ENCODE measurements around the gene TXNRD1. TPM values are rescaled to one million over a fixed set of nuclear protein-coding genes. Genes with fewer than 3 reads are reported as not detected.

Gene TXNRD1
- total and polyA plus RNA-seq, 4 donors, result 97.7 to 140 (median 117) TPM

GRCh38 chr12:104351057-104351983 lies 135.7 kb downstream of the TXNRD1 start:
- H3K36me3 ChIP-seq (ENCODE audit: control insufficient read depth in 1 of 2, insufficient read depth in 2 of 2, low read length in 1 of 2), result peaks cover 0 to 19% of the 10 kb centered on the region in 2 donors
- no peak overlapping the region for H3K4me3 ChIP-seq (ENCODE audit: low read length in 2 of 2)
- H3K9me3 ChIP-seq (ENCODE audit: control insufficient read depth, low read length), result no peaks in the 10 kb centered on the region
- DNase-seq (no peak), ATAC-seq (ENCODE audit: low FRiP score) (no peak)
- no peaks in the 10 kb centered on the region for H3K27me3 ChIP-seq (ENCODE audit: control insufficient read depth in 1 of 2, insufficient read depth in 2 of 2, low read length in 1 of 2)
- intact Hi-C loops (cut with DNase I), result no loop called here
- peak overlapping the region in 1 of 2 donors; percentile 63 for H3K27ac ChIP-seq (ENCODE audit: low read depth in 1 of 2, low read length in 2 of 2)
- H3K4me1 ChIP-seq (ENCODE audit: control insufficient read depth in 1 of 2, insufficient read depth in 2 of 2, low read length in 2 of 2), result peaks cover 0 to 7% of the 10 kb centered on the region in 2 donors
- 97 to 99% methylated on average over 4 of the region's 4 CpGs for WGBS, 2 donors

- whole genome bisulfite sequencing, 2 donors, result 82 to 90% methylated on average over 3 of the region's 3 CpGs
- Histone ChIP-seq H3K27ac (ENCODE audit: low read depth in 1 of 2, low read length in 2 of 2) (peak overlapping the region in 1 of 2 donors; percentile 63), H3K36me3 (ENCODE audit: control insufficient read depth in 1 of 2, insufficient read depth in 2 of 2, low read length in 1 of 2) (peaks cover 0 to 19% of the 10 kb centered on the region in 2 donors), H3K4me3 (ENCODE audit: low read length in 2 of 2) (no peak overlapping the region), H3K9me3 (ENCODE audit: control insufficient read depth, low read length) (no peaks in the 10 kb centered on the region), H3K4me1 (ENCODE audit: control insufficient read depth in 1 of 2, insufficient read depth in 2 of 2, low read length in 2 of 2) (peaks cover 0 to 7% of the 10 kb centered on the region in 2 donors), H3K27me3 (ENCODE audit: control insufficient read depth in 1 of 2, insufficient read depth in 2 of 2, low read length in 1 of 2) (no peaks in the 10 kb centered on the region)
- intact Hi-C loops (cut with DNase I), result no loop called here
- DNase-seq (no peak), ATAC-seq (ENCODE audit: low FRiP score) (peak; percentile 63)
These were observed 136.6 kb downstream of the TXNRD1 start for GRCh38 chr12:104352106-104352713.

DNA sequence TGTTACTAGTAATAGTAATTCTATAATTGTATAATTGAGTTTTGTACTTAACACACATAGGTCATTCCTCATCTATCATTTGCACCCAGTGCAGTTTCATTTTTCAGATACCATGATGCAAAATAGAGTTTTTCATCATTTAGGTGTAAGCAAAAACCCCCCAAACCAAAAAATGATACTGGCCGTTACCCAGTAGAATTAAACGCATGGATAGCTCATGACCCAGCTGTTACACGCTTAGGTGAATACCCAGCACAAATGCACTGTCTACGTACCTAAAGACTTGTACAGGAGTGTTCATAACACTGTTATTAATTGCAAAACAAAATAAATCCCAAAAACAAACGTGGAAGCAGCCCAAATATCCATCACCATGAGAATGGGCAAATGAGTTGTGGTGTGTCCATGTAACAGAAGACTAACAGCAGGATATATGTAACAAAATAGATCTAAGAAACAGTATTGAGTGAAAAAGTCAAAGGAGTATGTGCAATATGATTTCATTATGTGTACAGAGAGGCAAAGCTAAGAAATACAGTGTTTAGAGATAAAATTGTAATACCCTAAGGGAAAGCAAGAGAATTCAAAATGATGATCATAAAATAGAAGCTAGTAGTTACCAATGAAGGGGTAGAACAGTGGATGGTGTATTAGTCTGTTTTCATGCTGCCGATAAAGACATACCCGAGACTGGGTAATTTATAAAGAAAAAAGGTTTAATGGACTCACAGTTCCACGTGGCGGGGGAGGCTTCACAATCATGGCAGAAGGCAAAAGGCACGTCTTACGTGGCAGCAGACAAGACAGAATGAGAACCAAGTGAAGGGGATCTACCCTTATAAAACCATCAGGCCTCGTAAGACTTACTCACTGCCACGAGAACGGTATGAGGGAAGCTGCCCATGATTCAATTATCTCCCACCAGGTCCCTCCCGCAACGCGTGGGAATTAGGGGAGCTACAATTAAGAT lies 137.7 kb downstream of the TXNRD1 start:
- Histone ChIP-seq H3K27me3 (ENCODE audit: control insufficient read depth in 1 of 2, insufficient read depth in 2 of 2, low read length in 1 of 2) (no peaks in the 10 kb centered on the region), H3K27ac (ENCODE audit: low read depth in 1 of 2, low read length in 2 of 2) (peak overlapping the region in 1 of 2 donors; percentile 19), H3K4me3 (ENCODE audit: low read length in 2 of 2) (no peak overlapping the region), H3K9me3 (ENCODE audit: control insufficient read depth, low read length) (no peaks in the 10 kb centered on the region), H3K4me1 (ENCODE audit: control insufficient read depth in 1 of 2, insufficient read depth in 2 of 2, low read length in 2 of 2) (peaks cover 0 to 7% of the 10 kb centered on the region in 2 donors), H3K36me3 (ENCODE audit: control insufficient read depth in 1 of 2, insufficient read depth in 2 of 2, low read length in 1 of 2) (peaks cover 0 to 17% of the 10 kb centered on the region in 2 donors)
- DNase-seq, result no peak
- intact Hi-C loops (cut with DNase I), result no loop called here
- 92 to 94% methylated on average over 17 of the region's 17 CpGs for WGBS, 2 donors
- no peak for ATAC-seq (ENCODE audit: low FRiP score)

GRCh38 chr12:104354167-104354867 lies 138.7 kb downstream of the TXNRD1 start:
- 73 to 80% methylated on average over 6 of the region's 6 CpGs for WGBS, 2 donors
- ATAC-seq (ENCODE audit: low FRiP score) (no peak), DNase-seq (no peak)
- Histone ChIP-seq H3K4me3 (ENCODE audit: low read length in 2 of 2) (no peak overlapping the region), H3K4me1 (ENCODE audit: control insufficient read depth in 1 of 2, insufficient read depth in 2 of 2, low read length in 2 of 2) (peaks cover 0 to 7% of the 10 kb centered on the region in 2 donors), H3K27ac (ENCODE audit: low read depth in 1 of 2, low read length in 2 of 2) (no peak overlapping the region), H3K27me3 (ENCODE audit: control insufficient read depth in 1 of 2, insufficient read depth in 2 of 2, low read length in 1 of 2) (no peaks in the 10 kb centered on the region), H3K9me3 (ENCODE audit: control insufficient read depth, low read length) (no peaks in the 10 kb centered on the region), H3K36me3 (ENCODE audit: control insufficient read depth in 1 of 2, insufficient read depth in 2 of 2, low read length in 1 of 2) (peaks cover 0 to 11% of the 10 kb centered on the region in 2 donors)
- intact Hi-C loops (cut with DNase I), result no loop called here

GRCh38 chr12:104354868-104355570 lies 139.4 kb downstream of the TXNRD1 start:
- no peak overlapping the region for H3K4me3 ChIP-seq (ENCODE audit: low read length in 2 of 2)
- no peak for ATAC-seq (ENCODE audit: low FRiP score)
- H3K27ac ChIP-seq (ENCODE audit: low read depth in 1 of 2, low read length in 2 of 2), result no peak overlapping the region
- H3K9me3 ChIP-seq (ENCODE audit: control insufficient read depth, low read length), result no peaks in the 10 kb centered on the region
- H3K27me3 ChIP-seq (ENCODE audit: control insufficient read depth in 1 of 2, insufficient read depth in 2 of 2, low read length in 1 of 2), result no peaks in the 10 kb centered on the region
- H3K4me1 ChIP-seq (ENCODE audit: control insufficient read depth in 1 of 2, insufficient read depth in 2 of 2, low read length in 2 of 2), result peaks cover 0 to 7% of the 10 kb centered on the region in 2 donors
- H3K36me3 ChIP-seq (ENCODE audit: control insufficient read depth in 1 of 2, insufficient read depth in 2 of 2, low read length in 1 of 2), result peaks cover 0 to 11% of the 10 kb centered on the region in 2 donors
- DNase-seq, result no peak
- intact Hi-C loops (cut with DNase I), result loop anchor here (5.0 kb wide), 2 partner anchors 138 to 153 kb away; partner anchors contain the start of gene TXNRD1 (in 1 of the 2)
- WGBS, 2 donors, result 83 to 93% methylated on average over 7 of the region's 7 CpGs

GRCh38 chr12:104355630-104356029 lies 140.1 kb downstream of the TXNRD1 start:
- peak overlapping the region in 1 of 2 donors; percentile 42 for H3K27ac ChIP-seq (ENCODE audit: low read depth in 1 of 2, low read length in 2 of 2)
- 92 to 94% methylated on average over 3 of the region's 3 CpGs for WGBS, 2 donors
- no peak for ATAC-seq (ENCODE audit: low FRiP score)

GRCh38 chr12:104356231-104357115 lies 140.9 kb downstream of the TXNRD1 start:
- 31 to 34% methylated on average over 17 of the region's 17 CpGs for WGBS, 2 donors
- Histone ChIP-seq H3K27me3 (ENCODE audit: control insufficient read depth in 1 of 2, insufficient read depth in 2 of 2, low read length in 1 of 2) (no peaks in the 10 kb centered on the region), H3K9me3 (ENCODE audit: control insufficient read depth, low read length) (no peaks in the 10 kb centered on the region), H3K36me3 (ENCODE audit: control insufficient read depth in 1 of 2, insufficient read depth in 2 of 2, low read length in 1 of 2) (peaks cover 0 to 4% of the 10 kb centered on the region in 2 donors), H3K27ac (ENCODE audit: low read depth in 1 of 2, low read length in 2 of 2) (peak overlapping the region in 1 of 2 donors; percentile 22), H3K4me3 (ENCODE audit: low read length in 2 of 2) (no peak overlapping the region), H3K4me1 (ENCODE audit: control insufficient read depth in 1 of 2, insufficient read depth in 2 of 2, low read length in 2 of 2) (peaks cover 0 to 4% of the 10 kb centered on the region in 2 donors)
- intact Hi-C loops (cut with DNase I), result loop anchor here (5.0 kb wide), 2 partner anchors 139 to 154 kb away; partner anchors contain the start of gene TXNRD1 (in 1 of the 2)
- no peak for ATAC-seq (ENCODE audit: low FRiP score)
- no peak for DNase-seq

More at GRCh38 chr12:104355630-104356029, 140.1 kb downstream of the TXNRD1 start:
- H3K36me3 ChIP-seq (ENCODE audit: control insufficient read depth in 1 of 2, insufficient read depth in 2 of 2, low read length in 1 of 2), result peaks cover 0 to 9% of the 10 kb centered on the region in 2 donors
- no peaks in the 10 kb centered on the region for H3K9me3 ChIP-seq (ENCODE audit: control insufficient read depth, low read length)
- H3K4me1 ChIP-seq (ENCODE audit: control insufficient read depth in 1 of 2, insufficient read depth in 2 of 2, low read length in 2 of 2), result peaks cover 0 to 7% of the 10 kb centered on the region in 2 donors
- no peak overlapping the region for H3K4me3 ChIP-seq (ENCODE audit: low read length in 2 of 2)
- H3K27me3 ChIP-seq (ENCODE audit: control insufficient read depth in 1 of 2, insufficient read depth in 2 of 2, low read length in 1 of 2), result no peaks in the 10 kb centered on the region
- intact Hi-C loops (cut with DNase I), result loop anchor here (5.0 kb wide), 2 partner anchors 138 to 153 kb away; partner anchors contain the start of gene TXNRD1 (in 1 of the 2)
- no peak for DNase-seq

Data from aorta (tissue), 5 donors.